GM19324 (cell line): Measurements from ENCODE around the gene DXO.
"Not testable (repeated sequence)": the region's sequence is repeated elsewhere in the genome, so short reads cannot be mapped to it uniquely, and the experiment has no call there.

Experiments
- ATAC-seq: cut with Tn5 transposase; IDR thresholded peaks from one replicate; pipeline ENCODE4 v1.9.1; 2021; ENCODE audit warnings: mild to moderate bottlenecking, moderate library complexity; ENCODE audit not compliant: unreplicated experiment, low FRiP score

The DXO gene

GRCh38 chr6:31932137-31932536 is 39.8 kb downstream of the DXO start:
- not testable (repeated sequence) for ATAC-seq

DNA sequence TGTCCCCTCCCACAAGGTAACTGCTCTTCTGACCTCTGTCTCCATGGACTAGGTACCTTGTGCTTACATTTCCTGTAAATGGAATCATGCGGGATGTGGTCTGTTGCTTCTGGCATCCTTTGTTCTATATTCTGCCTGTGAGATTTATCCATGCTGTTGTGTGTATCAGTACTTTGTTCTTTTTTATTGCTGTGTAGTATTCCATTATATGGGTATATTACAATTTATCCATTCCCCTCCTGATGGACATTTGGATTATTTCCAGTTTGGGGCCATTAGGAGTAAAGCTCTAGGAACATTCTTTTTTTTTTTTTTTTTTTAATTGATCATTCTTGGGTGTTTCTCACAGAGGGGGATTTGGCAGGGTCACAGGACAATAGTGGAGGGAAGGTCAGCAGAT is 41.0 kb downstream of the DXO start:
- ATAC-seq, result no peak

GRCh38 chr6:31928672-31928939 is 43.3 kb downstream of the DXO start:
- ATAC-seq, result no peak

DNA sequence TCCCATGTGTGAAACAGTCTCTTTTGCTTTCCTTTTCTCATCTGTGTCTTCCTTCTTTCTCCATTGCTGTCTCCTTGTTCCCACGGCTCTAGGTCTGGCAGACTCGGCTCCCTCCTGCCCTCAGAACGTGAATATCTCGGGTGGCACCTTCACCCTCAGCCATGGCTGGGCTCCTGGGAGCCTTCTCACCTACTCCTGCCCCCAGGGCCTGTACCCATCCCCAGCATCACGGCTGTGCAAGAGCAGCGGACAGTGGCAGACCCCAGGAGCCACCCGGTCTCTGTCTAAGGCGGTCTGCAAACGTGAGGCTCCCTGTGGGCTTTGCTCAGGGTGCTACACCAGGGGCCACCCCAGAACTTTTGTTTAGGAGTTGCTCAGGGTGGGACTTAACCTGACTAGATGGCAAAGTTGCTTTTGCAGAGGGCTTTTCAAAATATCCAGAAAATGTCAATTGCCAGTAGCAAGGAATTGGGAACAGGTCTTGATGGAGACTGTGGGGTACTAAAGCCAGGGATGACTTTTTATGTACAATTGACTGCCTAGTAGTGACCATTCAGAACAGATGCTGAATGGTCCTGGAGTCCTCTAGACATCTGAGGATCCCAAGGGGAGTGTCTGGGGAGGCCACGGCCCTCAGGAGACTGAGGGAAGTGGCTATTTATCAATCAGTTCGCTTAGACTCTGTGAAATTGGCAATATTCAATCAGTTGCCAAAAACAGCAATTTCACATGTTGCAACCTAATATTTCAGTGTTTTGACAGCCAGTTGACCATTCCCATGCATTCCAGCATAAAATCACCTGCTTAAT is 43.9 kb downstream of the DXO start:
- no peak for ATAC-seq

- no peak for ATAC-seq
These were observed 44.6 kb downstream of the DXO start, which contains the start of gene C2 for GRCh38 chr6:31927242-31927862. Gene C2 (plus strand): TSS chr6:31927717. CDS start chr6:31927753, 36 bp downstream.

DNA sequence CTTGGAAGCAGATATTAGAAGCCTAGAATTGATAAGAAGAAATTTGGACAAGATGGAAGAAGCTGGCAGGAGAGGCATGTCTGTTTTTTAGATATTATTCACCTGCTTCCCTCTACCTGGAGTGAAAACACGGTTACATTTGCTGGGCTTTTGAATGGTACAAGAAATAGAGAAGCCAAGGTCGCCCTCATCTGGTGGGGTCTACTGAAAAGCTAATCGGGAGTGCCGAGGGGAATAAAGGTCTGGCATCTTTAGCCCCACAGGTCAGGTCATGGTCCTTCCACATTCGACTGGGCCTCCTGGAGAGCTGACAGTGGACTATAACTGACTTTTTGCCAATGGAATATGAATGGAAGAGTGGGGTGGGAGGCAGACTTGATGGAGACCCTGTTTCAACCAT is 49.0 kb downstream of the DXO start:
- no peak for ATAC-seq

DNA sequence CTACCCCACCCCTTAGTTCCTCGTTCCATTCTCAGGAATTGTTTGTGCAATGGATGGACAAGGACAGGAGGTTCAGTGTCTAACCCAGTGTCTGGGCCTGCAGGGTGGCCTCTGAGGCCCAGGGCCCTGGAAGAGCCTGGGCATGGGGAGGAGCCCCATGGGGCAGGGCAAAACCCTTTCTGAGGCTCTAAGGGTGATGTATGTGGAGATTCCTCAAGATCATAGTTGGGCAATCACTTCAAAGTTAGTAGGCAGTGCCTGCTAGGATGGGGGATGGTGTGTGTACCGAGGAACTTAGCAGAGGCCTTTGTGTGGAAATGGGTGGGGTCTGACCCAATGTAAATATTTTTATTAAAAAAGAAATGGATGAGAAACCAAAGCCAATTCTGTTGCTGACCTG is 51.1 kb downstream of the DXO start:
- ATAC-seq, result no peak
